ENCODE data around the gene ANTXR1.
A peak's percentile ranks its signal among the peaks of the same experiment; 100 is the strongest.

The ANTXR1 gene

DNA sequence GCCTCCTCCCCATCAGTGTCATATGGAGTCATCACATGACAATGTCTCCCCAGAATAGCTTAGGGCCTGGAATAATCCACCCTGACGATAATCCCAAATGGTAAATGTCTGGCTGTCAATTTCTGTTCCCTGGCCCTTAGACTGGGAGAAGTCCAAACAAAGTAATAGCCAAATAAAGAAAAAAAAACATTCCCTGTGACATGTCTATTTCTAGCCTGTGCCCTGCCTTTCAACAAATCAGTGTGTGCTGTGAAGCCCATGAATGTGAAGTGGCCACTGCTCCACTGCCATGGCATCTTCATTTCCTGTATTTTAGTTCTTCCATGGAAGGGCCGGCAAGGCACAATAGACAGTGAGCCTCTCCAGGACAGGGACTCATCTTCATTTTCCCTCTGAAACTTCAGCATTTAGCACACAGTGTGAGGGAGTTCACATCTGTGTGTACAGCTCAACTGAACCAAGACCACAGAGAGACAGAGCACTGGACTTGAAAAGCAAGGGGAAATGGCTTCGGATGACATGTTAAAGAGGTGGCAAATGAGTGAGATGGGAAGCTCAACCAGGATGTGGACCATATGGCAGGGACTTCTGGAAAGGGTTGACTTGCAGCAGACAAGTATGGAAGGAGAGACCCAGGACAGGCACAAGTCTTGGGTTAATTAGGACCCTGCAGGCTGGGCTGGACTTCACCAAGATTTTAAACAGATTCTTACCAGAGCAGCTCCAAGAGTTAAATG, 140.0 kb downstream of the ANTXR1 start:
- in situ Hi-C loops (cut with HindIII; ENCODE audit: low sequenced_read_pairs), result no loop called here
- no peak for DNase-seq (ENCODE audit: low read depth)
- no peak overlapping the region for H3K4me3 ChIP-seq (ENCODE audit: low read depth, low read length)
- TF ChIP-seq, protein P1, sequence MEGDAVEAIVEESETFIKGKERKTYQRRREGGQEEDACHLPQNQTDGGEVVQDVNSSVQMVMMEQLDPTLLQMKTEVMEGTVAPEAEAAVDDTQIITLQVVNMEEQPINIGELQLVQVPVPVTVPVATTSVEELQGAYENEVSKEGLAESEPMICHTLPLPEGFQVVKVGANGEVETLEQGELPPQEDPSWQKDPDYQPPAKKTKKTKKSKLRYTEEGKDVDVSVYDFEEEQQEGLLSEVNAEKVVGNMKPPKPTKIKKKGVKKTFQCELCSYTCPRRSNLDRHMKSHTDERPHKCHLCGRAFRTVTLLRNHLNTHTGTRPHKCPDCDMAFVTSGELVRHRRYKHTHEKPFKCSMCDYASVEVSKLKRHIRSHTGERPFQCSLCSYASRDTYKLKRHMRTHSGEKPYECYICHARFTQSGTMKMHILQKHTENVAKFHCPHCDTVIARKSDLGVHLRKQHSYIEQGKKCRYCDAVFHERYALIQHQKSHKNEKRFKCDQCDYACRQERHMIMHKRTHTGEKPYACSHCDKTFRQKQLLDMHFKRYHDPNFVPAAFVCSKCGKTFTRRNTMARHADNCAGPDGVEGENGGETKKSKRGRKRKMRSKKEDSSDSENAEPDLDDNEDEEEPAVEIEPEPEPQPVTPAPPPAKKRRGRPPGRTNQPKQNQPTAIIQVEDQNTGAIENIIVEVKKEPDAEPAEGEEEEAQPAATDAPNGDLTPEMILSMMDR (IDR thresholded peaks at IDR 0.05; ENCODE audit: low read depth, low read length, missing control alignments), result no peak

DNA sequence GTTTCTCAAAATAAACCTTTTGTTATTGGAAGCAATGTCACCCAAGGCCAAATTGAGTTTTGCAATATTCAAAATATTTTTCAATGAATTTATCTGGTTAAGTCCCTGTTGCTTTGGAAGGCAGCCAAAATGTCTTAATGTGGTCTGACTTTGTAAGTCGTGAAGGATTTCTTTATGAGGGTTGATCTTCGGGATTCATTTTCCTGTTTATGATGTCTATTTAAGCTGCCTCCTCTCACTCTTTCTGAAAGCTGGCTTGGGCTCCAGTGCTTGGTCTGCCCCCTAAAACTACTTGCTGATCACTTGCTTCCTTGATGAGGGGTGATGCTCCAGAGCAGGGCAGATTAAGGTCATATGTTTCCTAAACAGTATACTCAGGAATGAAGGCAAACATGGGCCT, 141.1 kb downstream of the ANTXR1 start:
- peak; percentile 55 for DNase-seq (ENCODE audit: low read depth)
- H3K4me3 ChIP-seq (ENCODE audit: low read depth, low read length), result no peak overlapping the region
- TF ChIP-seq, protein P1 (IDR thresholded peaks at IDR 0.05; ENCODE audit: low read depth, low read length, missing control alignments), result no peak
- in situ Hi-C loops (cut with HindIII; ENCODE audit: low sequenced_read_pairs), result no loop called here

DNA sequence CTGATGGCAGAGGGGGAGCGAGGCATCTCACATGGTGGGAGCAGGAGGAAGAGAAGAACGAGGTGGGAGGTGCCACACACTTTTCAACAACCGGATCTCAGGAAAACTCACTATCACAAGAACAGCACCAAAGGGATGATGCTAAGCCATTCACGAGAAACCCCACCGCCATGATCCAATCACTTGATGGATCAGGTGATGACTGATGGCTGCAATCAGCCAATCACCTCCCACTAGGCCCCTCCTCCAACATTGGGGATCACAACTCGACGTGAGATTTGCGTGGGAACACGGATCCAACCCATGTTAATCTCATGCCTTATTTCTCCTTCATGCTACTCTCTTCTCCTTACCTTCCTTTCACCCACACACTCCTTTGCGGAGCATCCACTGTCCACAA, 143.6 kb downstream of the ANTXR1 start:
- in situ Hi-C loops (cut with HindIII; ENCODE audit: low sequenced_read_pairs), result no loop called here
- no peak for DNase-seq (ENCODE audit: low read depth)
- no peak overlapping the region for H3K4me3 ChIP-seq (ENCODE audit: low read depth, low read length)
- TF ChIP-seq, protein P1 (IDR thresholded peaks at IDR 0.05; ENCODE audit: low read depth, low read length, missing control alignments), result no peak

DNA sequence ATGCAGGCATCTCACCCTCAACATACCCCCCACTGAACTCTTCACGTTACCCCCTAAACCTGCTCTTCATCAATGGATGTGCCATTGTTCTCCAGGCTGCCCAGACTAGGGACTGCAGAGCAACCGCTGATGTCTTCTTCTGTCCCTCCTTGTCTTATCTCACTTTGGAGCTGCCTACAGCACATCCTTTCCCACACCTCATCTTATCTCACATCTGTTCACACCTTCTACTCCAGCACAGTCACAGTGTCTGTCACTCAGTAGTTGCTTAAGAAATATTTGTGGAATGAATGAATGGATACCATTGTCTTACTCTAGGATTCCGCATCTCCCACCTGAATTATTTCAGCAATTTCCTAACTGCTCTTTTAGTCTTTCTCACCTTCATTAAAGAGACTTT, 144.5 kb downstream of the ANTXR1 start:
- no peak overlapping the region for H3K4me3 ChIP-seq (ENCODE audit: low read depth, low read length)
- in situ Hi-C loops (cut with HindIII; ENCODE audit: low sequenced_read_pairs), result no loop called here
- TF ChIP-seq, protein P1 (IDR thresholded peaks at IDR 0.05; ENCODE audit: low read depth, low read length, missing control alignments), result no peak
- DNase-seq (ENCODE audit: low read depth), result no peak

DNA sequence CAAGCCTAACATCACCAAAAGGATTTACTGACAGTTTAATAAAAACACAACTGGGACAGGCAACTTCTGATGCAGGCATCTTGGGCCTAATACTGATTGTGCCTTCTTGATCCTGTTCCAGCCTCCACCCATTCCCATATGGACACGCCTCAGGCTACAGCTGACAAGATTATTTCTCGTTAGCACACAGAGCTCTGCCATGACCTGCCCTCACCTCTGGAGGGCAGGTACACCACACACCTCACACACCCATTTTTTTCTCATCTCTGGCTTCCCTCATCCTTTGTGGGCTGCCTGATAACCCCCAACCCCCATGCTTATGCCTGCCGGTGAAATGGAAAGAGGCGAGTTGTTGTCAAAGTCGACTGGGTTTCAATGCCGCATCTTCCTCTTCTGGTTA, 147.0 kb downstream of the ANTXR1 start:
- no peak overlapping the region for H3K4me3 ChIP-seq (ENCODE audit: low read depth, low read length)
- in situ Hi-C loops (cut with HindIII; ENCODE audit: low sequenced_read_pairs), result no loop called here
- DNase-seq (ENCODE audit: low read depth), result no peak
- TF ChIP-seq, protein P1 (IDR thresholded peaks at IDR 0.05; ENCODE audit: low read depth, low read length, missing control alignments), result no peak

GRCh38 chr2:69162057-69162456, 149.1 kb downstream of the ANTXR1 start:
- TF ChIP-seq, protein P1 (IDR thresholded peaks at IDR 0.05; ENCODE audit: low read depth, low read length, missing control alignments), result no peak
- no peak overlapping the region for H3K4me3 ChIP-seq (ENCODE audit: low read depth, low read length)
- in situ Hi-C loops (cut with HindIII; ENCODE audit: low sequenced_read_pairs), result no loop called here
- DNase-seq (ENCODE audit: low read depth), result no peak
